ENCODE data around the gene TRIOBP.

The TRIOBP gene

GRCh38 chr22:37748659-37749058 lies 51.8 kb downstream of the TRIOBP start:
- no peak for TF ChIP-seq CTCF (IDR thresholded peaks at IDR 0.05; ENCODE audit: insufficient read depth, low read depth, low read length, missing control alignments)
- no peak overlapping the region for H3K4me3 ChIP-seq (ENCODE audit: low read length)
- no peak for DNase-seq (ENCODE audit: low read depth)

GRCh38 chr22:37749226-37749625 lies 52.4 kb downstream of the TRIOBP start:
- no peak overlapping the region for H3K4me3 ChIP-seq (ENCODE audit: low read length)
- TF ChIP-seq CTCF (IDR thresholded peaks at IDR 0.05; ENCODE audit: insufficient read depth, low read depth, low read length, missing control alignments), result no peak
- peak; percentile 74 for DNase-seq (ENCODE audit: low read depth)

- no peak for TF ChIP-seq CTCF (IDR thresholded peaks at IDR 0.05; ENCODE audit: insufficient read depth, low read depth, low read length, missing control alignments)
- peak; percentile 98 for DNase-seq (ENCODE audit: low read depth)
- H3K4me3 ChIP-seq (ENCODE audit: low read length), result no peak overlapping the region
Observed at GRCh38 chr22:37749831-37750595, 53.2 kb downstream of the TRIOBP start.

- no peak for DNase-seq (ENCODE audit: low read depth)
- no peak overlapping the region for H3K4me3 ChIP-seq (ENCODE audit: low read length)
- no peak for TF ChIP-seq CTCF (IDR thresholded peaks at IDR 0.05; ENCODE audit: insufficient read depth, low read depth, low read length, missing control alignments)
Observed at GRCh38 chr22:37750596-37751162, 53.8 kb downstream of the TRIOBP start.

- H3K4me3 ChIP-seq (ENCODE audit: low read length), result no peak overlapping the region
- no peak for TF ChIP-seq CTCF (IDR thresholded peaks at IDR 0.05; ENCODE audit: insufficient read depth, low read depth, low read length, missing control alignments)
- DNase-seq (ENCODE audit: low read depth), result no peak
Observed at GRCh38 chr22:37751449-37752188, 54.8 kb downstream of the TRIOBP start.

- no peak overlapping the region for H3K4me3 ChIP-seq (ENCODE audit: low read length)
- TF ChIP-seq CTCF (IDR thresholded peaks at IDR 0.05; ENCODE audit: insufficient read depth, low read depth, low read length, missing control alignments), result peak; percentile 24
- peak; percentile 89 for DNase-seq (ENCODE audit: low read depth)
Observed at GRCh38 chr22:37752189-37753087, 55.6 kb downstream of the TRIOBP start.

All from epithelial cell of esophagus (primary cell).